OCI-LY1 (cell line): ENCODE data around the gene CBX7.
"Not testable (repeated sequence)": the region's sequence is repeated elsewhere in the genome, so short reads cannot be mapped to it uniquely, and the experiment has no call there.

Experiments used
- H2AFZ ChIP-seq: fragments of 200-600 bp; sonication (generic), shearing (Covaris generic); 2 replicates; pipeline ENCODE4 v1.6.0; 2014; ENCODE audit warnings: antibody characterized with exemption, mild to moderate bottlenecking, low read length
- H3F3A ChIP-seq: fragments of 200-600 bp; sonication (generic), shearing (Covaris generic); 2 replicates; pipeline ENCODE4 v1.6.0; 2014; ENCODE audit warnings: mild to moderate bottlenecking, antibody characterized with exemption, low read length, moderate library complexity; ENCODE audit not compliant: insufficient read depth
- H3K27ac ChIP-seq: fragments of 200-600 bp; sonication (generic); 2 replicates; pipeline ENCODE4 v1.5.1; 2014; ENCODE audit warnings: low read length, mixed run types, mild to moderate bottlenecking, low read depth; ENCODE audit not compliant: poor library complexity, severe bottlenecking
- H3K27me3 ChIP-seq: fragments of 200-600 bp; sonication (generic); 2 replicates; pipeline ENCODE4 v1.6.0; 2014; ENCODE audit warnings: antibody characterized with exemption, mild to moderate bottlenecking, low read length, moderate library complexity; ENCODE audit not compliant: insufficient read depth
- H3K36me3 ChIP-seq: fragments of 200-600 bp; sonication (generic); 2 replicates; pipeline ENCODE4 v1.6.1; 2014; ENCODE audit warnings: mild to moderate bottlenecking, antibody characterized with exemption, low read length, moderate library complexity, mixed read lengths; ENCODE audit not compliant: insufficient read depth
- H3K4me1 ChIP-seq: fragments of 200-600 bp; sonication (generic); 2 replicates; pipeline ENCODE4 v1.5.1; 2014; ENCODE audit warnings: mild to moderate bottlenecking, low read length, moderate library complexity; ENCODE audit not compliant: insufficient read depth, severe bottlenecking
- H3K4me2 ChIP-seq: fragments of 200-600 bp; sonication (generic), shearing (Covaris generic); 2 replicates; pipeline ENCODE4 v1.6.1; 2014; ENCODE audit warnings: low read length
- H3K4me3 ChIP-seq: fragments of 200-600 bp; sonication (generic); 2 replicates; pipeline ENCODE4 v1.5.1; 2014; ENCODE audit warnings: low read length, low read depth, mild to moderate bottlenecking, mixed read lengths; ENCODE audit not compliant: poor library complexity, severe bottlenecking
- H3K79me2 ChIP-seq: fragments of 200-600 bp; shearing (Covaris generic); 2 replicates; pipeline ENCODE4 v1.6.1; 2016; ENCODE audit warnings: mixed run types, low read length, mixed read lengths; ENCODE audit not compliant: insufficient read depth
- H3K9ac ChIP-seq: fragments of 200-600 bp; sonication (generic), shearing (Covaris generic); 2 replicates; pipeline ENCODE4 v1.6.1; 2014; ENCODE audit warnings: mild to moderate bottlenecking, low read length, mixed read lengths
- H3K9me2 ChIP-seq: fragments of 200-600 bp; sonication (generic), shearing (Covaris generic); 2 replicates; pipeline ENCODE4 v1.6.1; 2014; ENCODE audit warnings: low read depth, mild to moderate bottlenecking, low read length, mixed read lengths
- H3K9me3 ChIP-seq: fragments of 200-600 bp; shearing (Covaris generic); 2 replicates; pipeline ENCODE4 v1.6.1; 2014; ENCODE audit warnings: low read length, mixed read lengths
- H4K20me1 ChIP-seq: fragments of 200-600 bp; sonication (generic), shearing (Covaris generic); 2 replicates; pipeline ENCODE4 v1.6.0; 2016; ENCODE audit warnings: mild to moderate bottlenecking, low read length; ENCODE audit not compliant: insufficient read depth
- CTCF ChIP-seq: fragments of 200-600 bp; sonication (generic), shearing (Covaris generic); IDR thresholded peaks from 2 replicates; pipeline ENCODE4 v1.5.1; 2017; ENCODE audit warnings: mild to moderate bottlenecking, antibody characterized with exemption, low read length, moderate library complexity, mixed read lengths
- EZH2 ChIP-seq: fragments of 200-600 bp; sonication (generic), shearing (Covaris generic); IDR thresholded peaks from 2 replicates; pipeline ENCODE4 v1.8.0; 2017; ENCODE audit warnings: borderline replicate concordance, mixed run types, mild to moderate bottlenecking, antibody characterized with exemption, low read length, moderate library complexity, mixed read lengths

The CBX7 gene

GRCh38 chr22:39166547-39166946, 14.1 kb upstream of the CBX7 start:
- H3K4me3 ChIP-seq, result no peak overlapping the region

GRCh38 chr22:39156093-39156492, 3.6 kb upstream of the CBX7 start:
- not testable (repeated sequence) for H2AFZ ChIP-seq, H3K9ac ChIP-seq, H4K20me1 ChIP-seq, H3F3A ChIP-seq, H3K27me3 ChIP-seq, H3K4me2 ChIP-seq, H3K4me3 ChIP-seq, H3K9me3 ChIP-seq, H3K27ac ChIP-seq, H3K79me2 ChIP-seq, H3K36me3 ChIP-seq, H3K9me2 ChIP-seq
- H3K4me1 ChIP-seq, result peaks cover 20% of the 10 kb centered on the region

More at GRCh38 chr22:39166547-39166946, 14.1 kb upstream of the CBX7 start:
- TF ChIP-seq CTCF (no peak), EZH2 (no peak)
- H3K27ac ChIP-seq, result no peak overlapping the region
- no peaks in the 10 kb centered on the region; the same call in 1 of the 2 replicates for H3K36me3 ChIP-seq
- H2AFZ ChIP-seq, result no peak overlapping the region
- H4K20me1 ChIP-seq, result no peaks in the 10 kb centered on the region
- H3K79me2 ChIP-seq, result no peaks in the 10 kb centered on the region
- peaks cover 9% of the 10 kb centered on the region; the same call in 1 of the 2 replicates for H3K27me3 ChIP-seq
- peaks cover 10% of the 10 kb centered on the region for H3K4me1 ChIP-seq
- no peaks in the 10 kb centered on the region for H3F3A ChIP-seq
- H3K9me3 ChIP-seq, result 0 out of 2 replicates have a peak, but pooled peaks cover 3% of the 10 kb centered on the region
- no peaks in the 10 kb centered on the region for H3K9me2 ChIP-seq
- no peak overlapping the region for H3K9ac ChIP-seq
- H3K4me2 ChIP-seq, result no peak overlapping the region

- no peak overlapping the region for H3K4me3 ChIP-seq
- H3K9me3 ChIP-seq, result no peaks in the 10 kb centered on the region
- no peak overlapping the region for H2AFZ ChIP-seq
- no peaks in the 10 kb centered on the region for H3K9me2 ChIP-seq
- H3K4me1 ChIP-seq, result peaks cover 26% of the 10 kb centered on the region
- TF ChIP-seq CTCF (no peak), EZH2 (no peak)
- no peak overlapping the region for H3K27ac ChIP-seq
- H3K79me2 ChIP-seq, result no peaks in the 10 kb centered on the region
- H3K4me2 ChIP-seq, result no peak overlapping the region
- H4K20me1 ChIP-seq, result no peaks in the 10 kb centered on the region
- H3K9ac ChIP-seq, result no peak overlapping the region
- no peaks in the 10 kb centered on the region for H3F3A ChIP-seq
- H3K27me3 ChIP-seq, result peaks cover 9% of the 10 kb centered on the region
- H3K36me3 ChIP-seq, result 0 out of 2 replicates have a peak, but pooled peaks cover 2% of the 10 kb centered on the region
These were observed 2.9 kb upstream of the CBX7 start for GRCh38 chr22:39155421-39155820.

- H2AFZ ChIP-seq, result peak overlapping the region; percentile 77; the same call in 1 of the 2 replicates
- H3K4me3 ChIP-seq, result peak overlapping the region; percentile 71
- H3K79me2 ChIP-seq, result no peaks in the 10 kb centered on the region
- H3K9me3 ChIP-seq, result no peaks in the 10 kb centered on the region
- peaks cover 14% of the 10 kb centered on the region; the same call in 1 of the 2 replicates for H3K36me3 ChIP-seq
- H3K4me2 ChIP-seq, result peak overlapping the region; percentile 99
- peaks cover 48% of the 10 kb centered on the region for H3K4me1 ChIP-seq
- H3K27me3 ChIP-seq, result peaks cover 6% of the 10 kb centered on the region
- no peaks in the 10 kb centered on the region for H3F3A ChIP-seq
- H3K27ac ChIP-seq, result no peak overlapping the region
- no peak for TF ChIP-seq EZH2
- no peak for TF ChIP-seq CTCF
- H3K9ac ChIP-seq, result peak overlapping the region; percentile 74
- H4K20me1 ChIP-seq, result no peaks in the 10 kb centered on the region
- no peaks in the 10 kb centered on the region for H3K9me2 ChIP-seq
These were observed 789 bp upstream of the CBX7 start for GRCh38 chr22:39153220-39153717.
